HG02763 (cell line): ENCODE results near the gene C2CD2.
"Not testable (repeated sequence)": the region's sequence is repeated elsewhere in the genome, so short reads cannot be mapped to it uniquely, and the experiment has no call there.

Experiments used
- ATAC-seq: cut with Tn5 transposase; IDR thresholded peaks from one replicate; pipeline ENCODE4 v1.9.1; 2021; ENCODE audit warnings: mild to moderate bottlenecking, moderate library complexity; ENCODE audit not compliant: unreplicated experiment

C2CD2 gene

GRCh38 chr21:41975391-41976272, 21.8 kb upstream of the C2CD2 start:
- no peak for ATAC-seq

- ATAC-seq: no peak
These were observed 20.9 kb upstream of the C2CD2 start for GRCh38 chr21:41974752-41975053.

- no peak for ATAC-seq
These were observed 20.3 kb upstream of the C2CD2 start for GRCh38 chr21:41973861-41974751.

DNA sequence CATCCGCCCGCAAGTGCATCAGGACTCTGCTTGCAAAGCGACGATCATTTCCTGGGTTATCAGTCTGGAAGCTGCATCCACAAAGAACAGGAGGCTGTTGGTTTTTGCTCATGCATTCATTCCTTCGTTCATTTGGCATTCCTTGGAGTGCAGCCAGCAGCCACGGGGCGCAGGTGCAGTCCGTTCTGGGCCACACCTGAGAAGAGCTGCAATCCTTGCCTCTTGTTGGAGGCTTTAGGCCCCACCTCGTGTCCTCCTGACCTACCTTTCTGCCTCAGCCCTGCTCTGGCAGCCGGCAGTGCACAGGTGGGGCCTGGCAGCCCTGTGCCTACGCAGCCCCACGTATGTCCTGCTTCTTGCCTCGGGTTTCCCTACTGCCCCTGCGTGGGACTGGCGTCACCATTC, 19.6 kb upstream of the C2CD2 start:
- ATAC-seq: no peak

DNA sequence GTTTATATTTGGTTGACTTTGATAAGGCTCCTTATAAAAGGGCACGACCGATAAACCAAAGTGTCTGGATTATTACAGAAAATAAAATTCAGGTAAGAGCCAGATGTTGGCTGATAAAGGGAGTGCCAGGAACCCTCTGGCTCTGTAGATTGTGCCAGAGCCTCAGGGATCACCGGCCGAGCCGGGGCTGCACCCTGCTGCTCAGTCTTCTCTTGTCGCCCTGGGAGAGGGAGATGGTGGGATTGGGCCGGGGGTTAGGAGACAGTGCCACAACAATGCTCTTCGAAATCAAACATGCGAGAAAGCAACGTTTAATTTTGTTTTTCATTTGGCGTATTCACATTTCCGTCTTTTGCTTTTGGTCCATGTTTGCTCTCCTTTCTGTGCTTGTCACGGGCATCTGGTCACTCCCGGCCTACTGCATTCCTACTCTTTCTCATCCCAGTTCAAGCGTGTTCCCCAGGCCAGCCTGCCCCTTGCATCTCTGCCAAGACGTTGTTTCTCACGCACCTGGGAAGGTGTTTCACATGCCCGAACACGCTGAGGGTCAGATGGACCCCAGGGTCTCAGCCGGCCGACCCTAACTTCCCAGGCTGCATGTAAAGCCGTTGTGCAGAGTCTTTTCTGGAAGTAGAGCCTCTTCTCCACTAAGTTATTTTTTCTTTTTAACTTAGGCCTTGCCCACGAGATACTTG, 18.8 kb upstream of the C2CD2 start:
- no peak for ATAC-seq

GRCh38 chr21:41971891-41972290, 18.1 kb upstream of the C2CD2 start:
- ATAC-seq: no peak

- no peak for ATAC-seq
These were observed 17.2 kb upstream of the C2CD2 start for GRCh38 chr21:41970751-41971653.

GRCh38 chr21:41970106-41970391, 16.2 kb upstream of the C2CD2 start:
- ATAC-seq: no peak

- no peak for ATAC-seq
These were observed 13.9 kb upstream of the C2CD2 start for GRCh38 chr21:41967708-41968107.

DNA sequence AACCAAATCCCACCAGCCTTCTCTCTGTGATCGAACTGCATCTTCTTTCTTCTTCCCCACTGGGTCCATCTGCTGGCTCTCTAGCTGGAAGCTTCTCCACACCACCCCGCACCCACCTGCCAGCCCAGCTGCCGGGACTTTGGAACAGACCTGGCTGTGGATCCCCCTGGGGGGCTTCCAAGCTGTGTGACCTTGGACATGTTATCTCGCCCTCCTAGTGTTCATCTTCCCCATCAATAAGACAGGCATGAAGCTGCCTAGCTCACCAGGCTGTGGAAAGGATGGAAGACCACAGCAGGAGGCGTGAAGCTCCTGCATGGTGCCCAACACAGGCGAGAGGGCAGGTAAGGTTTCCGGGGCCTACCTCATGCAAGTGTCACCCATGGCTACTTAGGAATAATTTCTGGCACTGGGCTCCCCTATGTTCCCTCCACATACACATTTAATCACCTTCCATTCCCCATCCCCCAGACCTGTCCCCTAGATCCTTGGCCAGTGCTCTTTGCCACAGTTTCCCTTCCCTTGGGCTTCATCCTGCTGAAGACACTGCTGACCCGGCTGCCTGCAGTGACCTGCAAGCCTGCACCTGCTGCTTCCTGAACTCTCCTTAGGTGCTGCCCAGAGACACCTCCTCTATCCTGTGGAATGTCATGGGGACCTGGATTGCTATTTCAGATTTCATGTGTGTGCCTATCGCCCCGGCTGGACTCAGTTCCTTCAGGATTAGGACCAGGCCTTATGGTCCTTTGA, 13.2 kb upstream of the C2CD2 start:
- ATAC-seq: no peak

- ATAC-seq: no peak
These were observed 12.4 kb upstream of the C2CD2 start for GRCh38 chr21:41966041-41966833.

DNA sequence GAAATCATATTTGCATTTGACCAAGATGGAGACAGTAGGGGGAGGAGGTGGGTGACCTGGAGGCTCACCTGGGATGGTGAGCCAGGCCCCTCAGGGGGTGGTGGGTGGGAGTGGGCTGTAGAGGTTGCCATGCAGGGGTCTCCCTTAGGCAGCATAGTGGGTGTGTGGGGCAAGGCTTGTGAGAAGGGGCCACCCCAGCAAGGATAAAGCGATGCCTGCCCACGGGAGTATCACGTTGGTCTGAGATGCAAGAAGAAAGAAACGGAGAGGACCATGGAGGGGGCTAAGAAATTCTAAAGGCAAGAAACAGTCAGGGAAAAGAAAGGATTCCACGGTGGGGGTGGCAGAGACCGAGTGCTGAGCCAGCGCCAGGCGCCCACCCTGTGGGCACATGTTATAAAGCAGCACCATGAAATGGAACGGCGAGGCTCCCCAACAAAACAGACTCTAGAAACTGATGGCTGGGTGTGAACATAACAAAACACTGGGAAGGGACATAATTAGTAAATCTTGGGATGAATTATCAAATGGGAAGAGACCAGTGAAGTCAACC, 11.7 kb upstream of the C2CD2 start:
- no peak for ATAC-seq

DNA sequence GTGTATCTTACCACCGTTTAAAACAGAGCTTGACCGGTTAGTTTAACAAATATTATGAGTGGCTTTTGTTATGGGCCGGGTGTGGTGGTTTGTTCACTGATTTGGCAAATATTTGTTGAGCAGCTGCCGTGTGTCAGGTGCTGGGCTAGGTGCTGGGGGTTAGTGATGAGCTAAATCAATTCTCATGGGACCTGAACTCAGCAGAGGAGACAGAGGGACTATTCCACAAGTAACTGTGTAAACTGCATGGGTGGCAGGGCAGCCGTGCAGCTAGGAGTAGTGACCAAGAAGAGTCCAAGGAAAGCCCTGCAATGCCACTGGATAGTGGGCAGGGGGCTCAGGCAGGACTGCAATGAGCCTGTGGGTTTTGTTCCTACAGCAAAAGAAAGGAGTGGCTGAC, 11.2 kb upstream of the C2CD2 start:
- ATAC-seq: no peak

- no peak for ATAC-seq
These were observed 10.4 kb upstream of the C2CD2 start for GRCh38 chr21:41964171-41964570.

DNA sequence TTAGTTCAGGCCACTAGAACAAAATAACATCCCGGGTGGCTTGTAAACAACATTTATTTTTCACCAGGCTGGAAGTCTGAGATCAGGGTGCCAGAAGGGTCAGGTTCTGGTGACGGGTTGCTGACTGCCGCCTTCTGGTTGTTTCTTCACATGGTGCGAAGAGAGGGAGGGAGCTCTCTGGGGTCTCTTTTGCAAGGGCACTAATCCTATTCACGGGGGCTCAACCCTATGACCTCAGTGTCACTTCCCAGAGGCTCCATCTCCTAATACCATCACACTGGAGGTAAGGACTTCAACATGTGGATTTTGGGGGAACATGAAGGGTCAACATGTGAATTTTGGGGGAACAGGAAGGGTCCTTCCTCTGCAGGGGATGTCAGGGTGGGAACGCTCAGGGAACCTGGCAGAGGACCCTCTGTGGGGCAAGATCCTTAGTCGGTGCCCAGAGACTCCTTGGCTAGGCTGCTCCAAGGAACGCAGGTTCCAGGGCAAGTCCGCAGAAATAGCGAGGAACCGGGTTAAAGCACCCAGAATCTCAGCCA, 8.7 kb upstream of the C2CD2 start:
- no peak for ATAC-seq

- ATAC-seq: no peak
These were observed 7.9 kb upstream of the C2CD2 start for GRCh38 chr21:41961753-41962152.

DNA sequence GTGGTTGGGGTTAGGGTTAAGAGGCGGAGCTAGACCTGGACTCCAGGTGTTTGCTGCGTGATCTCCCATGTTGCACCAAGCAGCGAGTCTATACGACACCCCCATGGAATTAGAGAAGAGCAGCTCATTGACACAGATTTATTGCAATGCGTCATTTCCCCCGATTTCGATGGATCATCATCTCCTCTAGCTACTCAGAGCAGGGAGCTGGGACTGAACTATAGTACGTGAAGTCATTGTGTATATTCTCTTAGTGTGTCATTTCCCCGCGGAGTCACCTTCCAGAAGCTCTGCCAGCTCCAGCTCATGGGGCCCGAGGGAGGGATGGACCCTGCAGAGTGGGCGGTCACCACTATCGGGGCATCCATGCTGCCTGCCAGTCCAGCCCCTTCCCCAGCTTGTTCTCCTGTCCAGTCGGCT, 7.5 kb upstream of the C2CD2 start:
- no peak for ATAC-seq

DNA sequence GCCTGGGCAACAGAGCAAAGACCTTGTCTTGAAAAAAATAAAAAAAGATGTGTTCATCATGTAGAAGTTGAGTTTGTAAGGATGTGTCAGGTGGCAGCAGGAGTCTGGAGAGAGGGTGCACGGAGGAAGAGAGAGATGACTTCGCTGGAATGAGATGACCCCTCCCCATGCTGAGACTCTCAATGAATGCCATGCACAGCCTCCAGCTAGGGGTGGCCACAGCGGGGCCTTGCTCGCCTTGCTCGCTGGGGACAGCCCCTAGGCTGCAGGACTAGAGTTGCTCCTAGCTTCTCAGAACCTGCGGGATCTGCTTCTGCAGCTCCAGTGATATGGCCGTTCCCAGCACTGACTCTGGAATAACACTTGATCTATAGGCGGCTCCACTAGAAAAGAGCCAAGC, 6.6 kb upstream of the C2CD2 start:
- ATAC-seq: no peak

DNA sequence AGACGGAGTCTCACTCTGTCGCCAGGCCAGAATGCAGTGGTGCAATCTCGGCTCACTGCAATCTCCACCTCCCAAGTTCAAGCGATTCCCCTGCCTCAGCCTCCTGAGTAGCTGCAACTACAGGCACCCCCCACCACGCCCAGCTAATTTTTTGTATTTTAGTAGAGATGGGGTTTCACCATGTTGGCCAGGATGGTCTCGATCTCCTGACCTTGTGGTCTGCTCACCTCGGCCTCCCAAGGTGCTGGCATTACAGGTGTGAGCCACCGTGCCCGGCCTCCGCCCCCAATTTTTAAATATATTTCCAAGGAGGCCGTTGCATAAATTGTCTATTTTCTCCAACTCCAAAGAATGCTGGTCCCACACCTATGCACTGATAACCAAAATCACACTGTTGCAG, 5.9 kb upstream of the C2CD2 start:
- ATAC-seq: not testable (repeated sequence)
